Skeletal muscle satellite cell (primary cell): ENCODE data around the gene LHB. TPM values are rescaled to one million over a fixed set of nuclear protein-coding genes. Genes with fewer than 3 reads are reported as not detected.
A peak's percentile ranks its signal among the peaks of the same experiment; 100 is the strongest.
"Not testable (repeated sequence)": the region's sequence is repeated elsewhere in the genome, so short reads cannot be mapped to it uniquely, and the experiment has no call there.

Experiments
- H3K27me3 ChIP-seq: 2 replicates; pipeline ENCODE4 v1.7.0; 2013; ENCODE audit warnings: low read length; ENCODE audit not compliant: control insufficient read depth, insufficient read depth
- H3K36me3 ChIP-seq: 2 replicates; pipeline ENCODE4 v1.7.0; 2013; ENCODE audit warnings: mild to moderate bottlenecking, control low read depth, low read length; ENCODE audit not compliant: insufficient read depth
- H3K4me1 ChIP-seq: 2 replicates; pipeline ENCODE4 v1.7.0; 2013; ENCODE audit warnings: low read length; ENCODE audit not compliant: control insufficient read depth, insufficient read depth
- H3K4me2 ChIP-seq: 2 replicates; pipeline ENCODE4 v1.7.0; 2013; ENCODE audit warnings: mild to moderate bottlenecking, low read length
- H3K4me3 ChIP-seq: 2 replicates; pipeline ENCODE4 v1.7.0; 2013; ENCODE audit warnings: low read length
- H3K9ac ChIP-seq: 2 replicates; pipeline ENCODE4 v1.7.0; 2013; ENCODE audit warnings: mild to moderate bottlenecking, low read depth, low read length, moderate library complexity
- H3K9me3 ChIP-seq: replicated peaks from 2 replicates; pipeline ENCODE4 v1.7.0; 2013; ENCODE audit warnings: mild to moderate bottlenecking, control low read depth, low read length
- total RNA-seq: library from RNA; depleted of rRNA; stranded (reverse); fragments of >200 nt; gene quantifications from 2 replicates; pipeline ENCODE4 v1.2.3, GENCODE V29; 2012; rRNA removed

Gene LHB
- not detected in 2 replicates for total RNA-seq

GRCh38 chr19:49017041-49017665 lies at the start of gene LHB:
LHB (minus strand) TSS chr19:49017091; CDS start chr19:49017081, 10 bp downstream.
- Histone ChIP-seq H3K4me3 (peak within 1 kb of the TSS; percentile 68), H3K9ac (peak within 1 kb of the TSS; percentile 59), H3K36me3 (peaks cover 34% of the 10 kb centered on the region)

GRCh38 chr19:49065905-49066512 lies 49.1 kb upstream of the LHB start:
- H3K4me1 ChIP-seq: peaks cover 5% of the 10 kb centered on the region
- no peak overlapping the region for H3K4me3 ChIP-seq
- H3K4me2 ChIP-seq: no peak overlapping the region
- H3K27me3 ChIP-seq: peaks cover 25% of the 10 kb centered on the region
- no peaks in the 10 kb centered on the region for H3K36me3 ChIP-seq
- no peaks in the 10 kb centered on the region for H3K9me3 ChIP-seq
- H3K9ac ChIP-seq: no peak overlapping the region

More at GRCh38 chr19:49017041-49017665, at the start of gene LHB:
- Histone ChIP-seq H3K4me1 (peaks cover 21% of the 10 kb centered on the region), H3K9me3 (no peaks in the 10 kb centered on the region), H3K4me2 (peak within 1 kb of the TSS; percentile 93), H3K27me3 (no peaks in the 10 kb centered on the region)

GRCh38 chr19:49064768-49065611 lies 48.1 kb upstream of the LHB start, which contains the start of gene NTF4:
NTF4 (minus strand) TSS chr19:49064818; CDS start chr19:49061997, 2,821 bp downstream.
- no peak within 1 kb of the TSS for H3K9ac ChIP-seq
- peaks cover 5% of the 10 kb centered on the region for H3K4me1 ChIP-seq
- H3K9me3 ChIP-seq: no peaks in the 10 kb centered on the region
- H3K27me3 ChIP-seq: peaks cover 21% of the 10 kb centered on the region
- H3K4me2 ChIP-seq: peak within 1 kb of the TSS; percentile 44
- no peaks in the 10 kb centered on the region for H3K36me3 ChIP-seq
- H3K4me3 ChIP-seq: no peak within 1 kb of the TSS

- Histone ChIP-seq H3K9ac (no peak overlapping the region), H3K4me2 (peak overlapping the region; percentile 44), H3K9me3 (no peaks in the 10 kb centered on the region), H3K4me3 (no peak overlapping the region), H3K4me1 (peaks cover 5% of the 10 kb centered on the region), H3K36me3 (no peaks in the 10 kb centered on the region), H3K27me3 (peaks cover 21% of the 10 kb centered on the region)
These were observed 47.2 kb upstream of the LHB start for GRCh38 chr19:49064029-49064629.

- peaks cover 12% of the 10 kb centered on the region for H3K27me3 ChIP-seq
These were observed 44.6 kb upstream of the LHB start for GRCh38 chr19:49061445-49061844.

GRCh38 chr19:49061000-49061399 lies 44.1 kb upstream of the LHB start:
- peaks cover 11% of the 10 kb centered on the region for H3K27me3 ChIP-seq
- H3K4me3 ChIP-seq: no peak overlapping the region
- H3K9ac ChIP-seq: no peak overlapping the region
- no peak overlapping the region for H3K4me2 ChIP-seq
- peaks cover 21% of the 10 kb centered on the region for H3K4me1 ChIP-seq
- no peaks in the 10 kb centered on the region for H3K36me3 ChIP-seq
- no peaks in the 10 kb centered on the region for H3K9me3 ChIP-seq

More at GRCh38 chr19:49061445-49061844, 44.6 kb upstream of the LHB start:
- Histone ChIP-seq H3K4me3 (no peak overlapping the region), H3K9ac (no peak overlapping the region), H3K9me3 (no peaks in the 10 kb centered on the region), H3K36me3 (no peaks in the 10 kb centered on the region), H3K4me2 (no peak overlapping the region), H3K4me1 (peaks cover 20% of the 10 kb centered on the region)

GRCh38 chr19:49059053-49059452 lies 42.2 kb upstream of the LHB start:
- H3K36me3 ChIP-seq: no peaks in the 10 kb centered on the region
- peaks cover 3% of the 10 kb centered on the region for H3K27me3 ChIP-seq
- peaks cover 16% of the 10 kb centered on the region for H3K4me1 ChIP-seq
- H3K4me3 ChIP-seq: no peak overlapping the region
- no peak overlapping the region for H3K4me2 ChIP-seq
- H3K9ac ChIP-seq: no peak overlapping the region
- H3K9me3 ChIP-seq: no peaks in the 10 kb centered on the region

GRCh38 chr19:49058562-49058961 lies 41.7 kb upstream of the LHB start:
- Histone ChIP-seq H3K4me2 (no peak overlapping the region), H3K36me3 (no peaks in the 10 kb centered on the region), H3K9ac (no peak overlapping the region), H3K4me1 (peaks cover 16% of the 10 kb centered on the region), H3K4me3 (no peak overlapping the region), H3K9me3 (no peaks in the 10 kb centered on the region), H3K27me3 (no peaks in the 10 kb centered on the region)

- no peaks in the 10 kb centered on the region for H3K36me3 ChIP-seq
- H3K9me3 ChIP-seq: no peaks in the 10 kb centered on the region
- peak within 1 kb of the TSS; percentile 77 for H3K4me3 ChIP-seq
- H3K9ac ChIP-seq: peak within 1 kb of the TSS; percentile 71
- H3K4me2 ChIP-seq: peak within 1 kb of the TSS; percentile 90
- no peaks in the 10 kb centered on the region for H3K27me3 ChIP-seq
- H3K4me1 ChIP-seq: peaks cover 16% of the 10 kb centered on the region
These were observed 40.8 kb upstream of the LHB start, which contains the start of gene CGB7 for GRCh38 chr19:49057636-49058234. CGB7 (minus strand) TSS chr19:49057749; CDS start chr19:49055375, 2,374 bp downstream.

GRCh38 chr19:49056902-49057596 lies 40.2 kb upstream of the LHB start:
- not testable (repeated sequence) for H3K9me3 ChIP-seq, H3K36me3 ChIP-seq, H3K27me3 ChIP-seq
- H3K4me3 ChIP-seq: peak overlapping the region; percentile 77
- H3K4me1 ChIP-seq: peaks cover 16% of the 10 kb centered on the region
- H3K9ac ChIP-seq: peak overlapping the region; percentile 71
- H3K4me2 ChIP-seq: peak overlapping the region; percentile 90
